KMS-11 (cell line): ENCODE data around the gene NT5DC4.
"Not testable (repeated sequence)": the region's sequence is repeated elsewhere in the genome, so short reads cannot be mapped to it uniquely, and the experiment has no call there.

Source experiments
- H2AFZ ChIP-seq: fragments of 200-600 bp; sonication (generic); 2 replicates; pipeline ENCODE4 v1.6.1; 2016; ENCODE audit warnings: antibody characterized with exemption, mixed run types, low read depth
- H3K27ac ChIP-seq: fragments of 200-600 bp; sonication (generic); 2 replicates; pipeline ENCODE4 v1.6.1; 2016; ENCODE audit warnings: mild to moderate bottlenecking, mixed run types
- H3K27me3 ChIP-seq: fragments of 200-600 bp; sonication (generic); 2 replicates; pipeline ENCODE4 v1.6.1; 2017; ENCODE audit warnings: mild to moderate bottlenecking, low read depth, mixed run types, moderate library complexity; ENCODE audit not compliant: insufficient read depth
- H3K36me3 ChIP-seq: fragments of 200-600 bp; sonication (generic); 2 replicates; pipeline ENCODE4 v1.6.1; 2017; ENCODE audit warnings: mild to moderate bottlenecking, mixed run types; ENCODE audit not compliant: insufficient read depth
- H3K4me1 ChIP-seq: fragments of 200-600 bp; sonication (generic); 2 replicates; pipeline ENCODE4 v1.6.1; 2016; ENCODE audit warnings: mild to moderate bottlenecking, low read depth, mixed run types; ENCODE audit not compliant: poor library complexity, severe bottlenecking
- H3K4me2 ChIP-seq: fragments of 200-600 bp; sonication (generic); 2 replicates; pipeline ENCODE4 v1.7.0; 2016; ENCODE audit warnings: mild to moderate bottlenecking, mixed run types
- H3K4me3 ChIP-seq: fragments of 200-600 bp; sonication (generic); IDR thresholded peaks from 2 replicates; pipeline ENCODE4 v1.6.1; 2017; ENCODE audit warnings: low read depth, low read length, mixed read lengths; ENCODE audit not compliant: insufficient read depth
- H3K79me2 ChIP-seq: fragments of 200-600 bp; sonication (generic); 2 replicates; pipeline ENCODE4 v1.6.1; 2016; ENCODE audit warnings: low read depth, mixed run types; ENCODE audit not compliant: insufficient read depth
- H3K9ac ChIP-seq: fragments of 200-600 bp; sonication (generic); 2 replicates; pipeline ENCODE4 v1.6.1; 2016; ENCODE audit warnings: mild to moderate bottlenecking, mixed run types
- H4K20me1 ChIP-seq: fragments of 200-600 bp; sonication (generic); 2 replicates; pipeline ENCODE4 v1.6.1; 2016; ENCODE audit warnings: mild to moderate bottlenecking, mixed run types; ENCODE audit not compliant: insufficient read depth
- CTCF ChIP-seq: fragments of 200-600 bp; sonication (generic); conservative IDR thresholded peaks from 2 replicates; pipeline ENCODE4 v1.6.1; 2017; ENCODE audit warnings: low read depth, mild to moderate bottlenecking, antibody characterized with exemption, low read length, moderate library complexity, mixed read lengths

Gene NT5DC4

GRCh38 chr2:112701052-112701451, 19.8 kb upstream of the NT5DC4 start:
- H4K20me1 ChIP-seq, result no peaks in the 10 kb centered on the region
- H3K9ac ChIP-seq, result no peak overlapping the region
- no peak overlapping the region for H3K4me2 ChIP-seq

GRCh38 chr2:112703684-112704083, 17.1 kb upstream of the NT5DC4 start:
- Histone ChIP-seq H3K27me3 (no peaks in the 10 kb centered on the region), H3K4me1 (no peaks in the 10 kb centered on the region), H3K9ac (no peak overlapping the region), H3K4me3 (no peak overlapping the region), H3K27ac (no peak overlapping the region), H3K79me2 (no peaks in the 10 kb centered on the region), H2AFZ (no peak overlapping the region), H4K20me1 (no peaks in the 10 kb centered on the region), H3K36me3 (no peaks in the 10 kb centered on the region), H3K4me2 (no peak overlapping the region)
- TF ChIP-seq CTCF, result no peak

More at GRCh38 chr2:112701052-112701451, 19.8 kb upstream of the NT5DC4 start:
- no peak overlapping the region for H3K4me3 ChIP-seq
- no peak overlapping the region for H3K27ac ChIP-seq
- no peak for TF ChIP-seq CTCF
- H3K27me3 ChIP-seq, result no peaks in the 10 kb centered on the region
- H3K36me3 ChIP-seq, result no peaks in the 10 kb centered on the region
- H3K4me1 ChIP-seq, result no peaks in the 10 kb centered on the region
- no peaks in the 10 kb centered on the region for H3K79me2 ChIP-seq
- no peak overlapping the region for H2AFZ ChIP-seq

GRCh38 chr2:112705575-112705974, 15.2 kb upstream of the NT5DC4 start:
- no peaks in the 10 kb centered on the region for H4K20me1 ChIP-seq
- H3K4me3 ChIP-seq, result no peak overlapping the region
- H3K79me2 ChIP-seq, result no peaks in the 10 kb centered on the region
- TF ChIP-seq CTCF, result no peak
- no peak overlapping the region for H3K27ac ChIP-seq
- no peak overlapping the region for H3K9ac ChIP-seq
- no peaks in the 10 kb centered on the region for H3K36me3 ChIP-seq
- H2AFZ ChIP-seq, result no peak overlapping the region
- no peaks in the 10 kb centered on the region for H3K4me1 ChIP-seq
- no peak overlapping the region for H3K4me2 ChIP-seq
- no peaks in the 10 kb centered on the region for H3K27me3 ChIP-seq

- Histone ChIP-seq H3K4me2 (no peak overlapping the region), H3K9ac (no peak overlapping the region), H3K27ac (no peak overlapping the region), H3K27me3 (no peaks in the 10 kb centered on the region), H3K4me3 (no peak overlapping the region), H3K4me1 (no peaks in the 10 kb centered on the region), H2AFZ (no peak overlapping the region), H3K79me2 (no peaks in the 10 kb centered on the region), H4K20me1 (no peaks in the 10 kb centered on the region), H3K36me3 (no peaks in the 10 kb centered on the region)
- TF ChIP-seq CTCF, result no peak
Observed at GRCh38 chr2:112706170-112706664, 14.6 kb upstream of the NT5DC4 start.

GRCh38 chr2:112706947-112707346, 13.9 kb upstream of the NT5DC4 start:
- not testable (repeated sequence) for H3K36me3 ChIP-seq, H2AFZ ChIP-seq, H3K79me2 ChIP-seq, H3K27me3 ChIP-seq, H3K4me1 ChIP-seq, H4K20me1 ChIP-seq, H3K9ac ChIP-seq, H3K4me3 ChIP-seq, H3K4me2 ChIP-seq, H3K27ac ChIP-seq
